Ovary (tissue), 9 donors: ENCODE measurements around the gene ANXA4. TPM values are rescaled to one million over a fixed set of nuclear protein-coding genes. Genes with fewer than 3 reads are reported as not detected.

ENCODE experiments used
- DNase-seq, 5 donors: peaks; one replicate each; pipeline ENCODE4 v3.0.0-alpha.2; 2019 to 2020
- H3K27ac ChIP-seq, 2 donors: fragments of 200-600 bp; one replicate each; pipeline versions ENCODE4 v1.5.1 to v1.8.0; 2019 to 2022
- H3K27me3 ChIP-seq: fragments of 200-600 bp; one replicate; pipeline ENCODE4 v1.8.0; 2022
- H3K36me3 ChIP-seq: fragments of 200-600 bp; sonication (generic); one replicate; pipeline ENCODE4 v1.5.1; 2019
- H3K4me1 ChIP-seq: one replicate; pipeline ENCODE4 v1.8.1; 2013; ENCODE audit warnings: mild to moderate bottlenecking, moderate library complexity; ENCODE audit not compliant: insufficient read depth
- H3K4me3 ChIP-seq: fragments of 200-600 bp; sonication (generic); one replicate; pipeline ENCODE4 v1.5.1; 2017
- H3K9me3 ChIP-seq, 2 donors: fragments of 200-600 bp in 1 of 2; sonication (generic) in 1 of 2; one replicate each; pipeline versions ENCODE4 v1.5.1 to v1.8.1; 2013 to 2019; ENCODE audit warnings: mild to moderate bottlenecking in 1 of 2, moderate library complexity in 1 of 2
- CTCF ChIP-seq, 3 donors: fragments of 450-650 bp in 2 of 3; fragments of 200-600 bp in 1 of 3; IDR thresholded peaks; one replicate each; pipeline versions ENCODE4 v1.5.1 to v1.8.0; 2016 to 2022; ENCODE audit warnings: antibody characterized with exemption in 3 of 3, mild to moderate bottlenecking in 1 of 3
- EP300 ChIP-seq: sonication (generic); formaldehyde crosslinking; IDR thresholded peaks from one replicate; pipeline ENCODE4 v1.6.1; 2017; ENCODE audit warnings: antibody characterized with exemption
- POLR2A ChIP-seq: fragments of 450-650 bp; IDR thresholded peaks from one replicate; pipeline ENCODE4 v1.6.1; 2017; ENCODE audit warnings: antibody characterized with exemption, mild to moderate bottlenecking, moderate library complexity
- WGBS, 3 donors: extraction: QIAGEN DNeasy Blood & Tissue Kit in 1 of 3; methylation state at CpG; one replicate each; pipeline versions ENCODE4 v1.1.5 to v1.1.7; 2013 to 2017; 5-methylcytosine and 5-hydroxymethylcytosine counted together
- intact Hi-C, 4 donors: fragments of 100-400 bp; cut with DNase I; formaldehyde crosslinking; loops; one replicate each; pipeline versions ENCODE4 v1.11.0 to v1.15.1; 2022 to 2023
- polyA plus RNA-seq, 2 donors: library from polyadenylated mRNA; stranded (reverse); fragments of 200-250 nt in 1 of 2; fragments of 350-450 nt in 1 of 2; fragmentation: Illumina TruSeq in 1 of 2; extraction: RNeasy Lipid Tissue Mini Kit (QIAGEN cat#74804) in 1 of 2; gene quantifications; one replicate each; pipeline ENCODE4 v1.2.3, GENCODE V29; 2013 to 2014
- total RNA-seq, 7 donors: library from RNA; depleted of rRNA in 2 of 7; stranded (reverse); fragments of >200 nt in 2 of 7; fragmentation: NEBNext Ultra II Directional in 3 of 7; extraction: Animal tissue kit (Norgen Biotek cat#: 25700) in 3 of 7; gene quantifications; one replicate each; pipeline versions ENCODE4 v1.1.0 to v1.2.4, GENCODE V29; 2016 to 2023
- donor health status: DM: no; HTN: no; CAD: no; lungs with moderate emphysema.
- donor health status: DM: no; HTN: no; CAD: no.
- donor health status: Bipolar disorder and iron deficiency.
- donor health status: DM: yes; HTN: yes; CAD: no.
- donor health status: DM: no; HTN: no; CAD: no.
- donor health status: DM: yes; HTN: yes; CAD: no.

ANXA4 gene
- total and polyA plus RNA-seq, 9 donors, result 25.4 to 89.7 (median 73.3) TPM

GRCh38 chr2:69766014-69766413 lies 24.1 kb downstream of the ANXA4 start:
- intact Hi-C loops, result no loop called here
- Histone ChIP-seq H3K4me3 (no peak overlapping the region), H3K27me3 (no peaks in the 10 kb centered on the region), H3K27ac (no peak overlapping the region), H3K9me3 (no peaks in the 10 kb centered on the region), H3K36me3 (no peaks in the 10 kb centered on the region), H3K4me1 (peaks cover 11% of the 10 kb centered on the region)
- no peak for DNase-seq
- TF ChIP-seq POLR2A, result no peak
- TF ChIP-seq EP300, result no peak
- no peak for TF ChIP-seq CTCF (IDR thresholded peaks at IDR 0.05)
- 73 to 85% (median 84%) methylated on average over 3 of the region's 3 CpGs for WGBS, 3 donors

GRCh38 chr2:69767034-69767433 lies 25.1 kb downstream of the ANXA4 start:
- Histone ChIP-seq H3K9me3 (no peaks in the 10 kb centered on the region), H3K27me3 (no peaks in the 10 kb centered on the region), H3K27ac (peak overlapping the region in 1 of 2 donors; percentile 28), H3K36me3 (no peaks in the 10 kb centered on the region), H3K4me3 (no peak overlapping the region), H3K4me1 (peaks cover 11% of the 10 kb centered on the region)
- WGBS, 3 donors, result 12 to 32% (median 13%) methylated on average over 3 of the region's 3 CpGs
- intact Hi-C loops, result no loop called here
- DNase-seq, result peak in 3 of 5 donors; percentile 22 to 47 (median 41)
- no peak for TF ChIP-seq EP300
- TF ChIP-seq POLR2A, result no peak
- TF ChIP-seq CTCF (IDR thresholded peaks at IDR 0.05), result no peak

- no peaks in the 10 kb centered on the region for H3K9me3 ChIP-seq
- H3K27me3 ChIP-seq, result no peaks in the 10 kb centered on the region
- H3K4me3 ChIP-seq, result no peak overlapping the region
- intact Hi-C loops, result no loop called here
- no peak for DNase-seq
- WGBS, 3 donors, result 92 to 96% (median 96%) methylated on average over 5 of the region's 5 CpGs
- no peaks in the 10 kb centered on the region for H3K36me3 ChIP-seq
- peaks cover 13% of the 10 kb centered on the region for H3K4me1 ChIP-seq
- TF ChIP-seq POLR2A (no peak), CTCF (IDR thresholded peaks at IDR 0.05) (no peak), EP300 (no peak)
- no peak overlapping the region for H3K27ac ChIP-seq
Measured at GRCh38 chr2:69768235-69768634, 26.3 kb downstream of the ANXA4 start.

- Histone ChIP-seq H3K36me3 (no peaks in the 10 kb centered on the region), H3K27ac (no peak overlapping the region), H3K4me1 (peaks cover 13% of the 10 kb centered on the region), H3K9me3 (no peaks in the 10 kb centered on the region), H3K27me3 (no peaks in the 10 kb centered on the region), H3K4me3 (no peak overlapping the region)
- no peak for DNase-seq
- intact Hi-C loops, result no loop called here
- WGBS, 3 donors, result 92 to 96% (median 94%) methylated on average over 2 of the region's 2 CpGs
- TF ChIP-seq EP300 (no peak), CTCF (IDR thresholded peaks at IDR 0.05) (no peak), POLR2A (no peak)
Measured at GRCh38 chr2:69768789-69769188, 26.9 kb downstream of the ANXA4 start.
